Body of pancreas (tissue), 4 donors: ENCODE measurements around the gene MALT1. TPM values are rescaled to one million over a fixed set of nuclear protein-coding genes. Genes with fewer than 3 reads are reported as not detected.

Experiments
- ATAC-seq: fragments of 150-250 bp; one replicate; pipeline ENCODE4 v1.9.1; 2016
- DNase-seq, 4 donors: peaks; one replicate each; pipeline ENCODE4 v3.0.0-alpha.2; 2019
- H3K27ac ChIP-seq, 4 donors: fragments of 200-600 bp; sonication (generic); 1 replicate in 3 of 4; 2 replicates in 1 of 4; pipeline versions ENCODE4 v1.5.1 to v1.6.1; 2016 to 2019; ENCODE audit warnings: mild to moderate bottlenecking in 1 of 4, mixed read lengths in 1 of 4, moderate library complexity in 1 of 4
- H3K27me3 ChIP-seq, 2 donors: fragments of 200-600 bp; sonication (generic); one replicate each; pipeline ENCODE4 v1.6.0; 2016; ENCODE audit warnings: mild to moderate bottlenecking in 1 of 2
- H3K36me3 ChIP-seq, 2 donors: fragments of 200-600 bp; sonication (generic); replicated peaks in 1 of 2; 2 replicates each; pipeline ENCODE4 v1.5.1; 2016; ENCODE audit warnings: low read depth in 2 of 2; ENCODE audit not compliant: insufficient read depth in 1 of 2
- H3K4me1 ChIP-seq: fragments of 200-600 bp; sonication (generic); one replicate; pipeline ENCODE4 v1.6.0; 2016
- H3K4me3 ChIP-seq, 2 donors: fragments of 200-600 bp; sonication (generic); 1 replicate in 1 of 2; 2 replicates in 1 of 2; pipeline ENCODE4 v1.5.1; 2016 to 2019
- H3K9me3 ChIP-seq, 3 donors: fragments of 200-600 bp; sonication (generic); 1 replicate in 2 of 3; 2 replicates in 1 of 3; pipeline ENCODE4 v1.5.1; 2016
- CTCF ChIP-seq, 7 experiments: fragments of 450-650 bp in 4 of 7; fragments of 200-600 bp in 3 of 7; sonication (generic) in 3 of 7; IDR thresholded peaks; one replicate each; pipeline ENCODE4 v1.5.1; 2016 to 2019; ENCODE audit warnings: antibody characterized with exemption in 7 of 7
- POLR2A ChIP-seq, 3 donors: fragments of 450-650 bp; IDR thresholded peaks; one replicate each; pipeline ENCODE4 v1.6.1; 2016; ENCODE audit warnings: antibody characterized with exemption in 3 of 3, mild to moderate bottlenecking in 2 of 3
- WGBS, 2 donors: methylation state at CpG; one replicate each; pipeline ENCODE4 v1.1.5; 2017; 5-methylcytosine and 5-hydroxymethylcytosine counted together
- intact Hi-C: fragments of 100-400 bp; cut with DNase I; formaldehyde crosslinking; loops from one replicate; pipeline ENCODE4 v1.15.1; 2023
- total RNA-seq, 2 donors: library from RNA; depleted of rRNA; stranded (reverse); fragments of >200 nt; gene quantifications; one replicate each; pipeline ENCODE4 v1.1.0, GENCODE V29; 2016

MALT1 gene
- total RNA-seq, 2 donors from 2014 or later: 9.6 to 14.5 TPM

GRCh38 chr18:58714259-58714658 is 43.0 kb downstream of the MALT1 start:
- ATAC-seq (no peak), DNase-seq (no peak)
- Histone ChIP-seq H3K36me3 (no peaks in the 10 kb centered on the region), H3K4me3 (no peak overlapping the region), H3K27ac (no peak overlapping the region), H3K9me3 (no peaks in the 10 kb centered on the region), H3K27me3 (no peaks in the 10 kb centered on the region), H3K4me1 (no peaks in the 10 kb centered on the region)
- intact Hi-C loops: no loop called here
- WGBS, 2 donors: 91 to 98% methylated on average over 3 of the region's 3 CpGs
- TF ChIP-seq CTCF (IDR thresholded peaks at IDR 0.05) (no peak), POLR2A (IDR thresholded peaks at IDR 0.05) (no peak)

DNA sequence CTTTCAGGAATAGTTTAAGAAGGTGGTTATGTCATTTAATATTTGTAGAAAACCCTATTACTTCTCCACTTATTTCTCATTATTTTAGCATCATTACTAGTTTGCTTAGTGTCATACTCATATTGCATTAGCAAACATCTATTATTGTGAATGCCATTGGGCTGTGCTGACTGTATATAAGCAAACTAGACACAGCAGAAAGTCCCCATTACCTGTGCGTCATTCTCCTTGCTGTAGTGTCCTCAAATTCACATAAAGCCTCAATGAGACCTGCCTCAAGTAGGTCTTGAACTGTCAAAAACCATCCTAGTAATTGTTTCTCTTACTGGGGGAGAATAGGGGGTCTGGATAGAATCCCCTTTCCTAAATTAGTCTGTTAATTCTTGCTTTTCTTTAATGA is 43.6 kb downstream of the MALT1 start:
- Histone ChIP-seq H3K4me3 (no peak overlapping the region), H3K9me3 (no peaks in the 10 kb centered on the region), H3K4me1 (no peaks in the 10 kb centered on the region), H3K27me3 (no peaks in the 10 kb centered on the region), H3K27ac (no peak overlapping the region), H3K36me3 (no peaks in the 10 kb centered on the region)
- WGBS, 2 donors: 93 to 100% methylated on average over 1 of the region's 1 CpG
- DNase-seq (no peak), ATAC-seq (no peak)
- no peak for TF ChIP-seq POLR2A (IDR thresholded peaks at IDR 0.05)
- no peak for TF ChIP-seq CTCF (IDR thresholded peaks at IDR 0.05)
- intact Hi-C loops: no loop called here

GRCh38 chr18:58715540-58715939 is 44.3 kb downstream of the MALT1 start:
- Histone ChIP-seq H3K4me1 (no peaks in the 10 kb centered on the region), H3K36me3 (no peaks in the 10 kb centered on the region), H3K27ac (no peak overlapping the region), H3K27me3 (no peaks in the 10 kb centered on the region), H3K9me3 (no peaks in the 10 kb centered on the region), H3K4me3 (no peak overlapping the region)
- 69 to 86% methylated on average over 2 of the region's 2 CpGs for WGBS, 2 donors
- ATAC-seq (no peak), DNase-seq (no peak)
- TF ChIP-seq CTCF (IDR thresholded peaks at IDR 0.05) (no peak), POLR2A (IDR thresholded peaks at IDR 0.05) (no peak)
- intact Hi-C loops: no loop called here

DNA sequence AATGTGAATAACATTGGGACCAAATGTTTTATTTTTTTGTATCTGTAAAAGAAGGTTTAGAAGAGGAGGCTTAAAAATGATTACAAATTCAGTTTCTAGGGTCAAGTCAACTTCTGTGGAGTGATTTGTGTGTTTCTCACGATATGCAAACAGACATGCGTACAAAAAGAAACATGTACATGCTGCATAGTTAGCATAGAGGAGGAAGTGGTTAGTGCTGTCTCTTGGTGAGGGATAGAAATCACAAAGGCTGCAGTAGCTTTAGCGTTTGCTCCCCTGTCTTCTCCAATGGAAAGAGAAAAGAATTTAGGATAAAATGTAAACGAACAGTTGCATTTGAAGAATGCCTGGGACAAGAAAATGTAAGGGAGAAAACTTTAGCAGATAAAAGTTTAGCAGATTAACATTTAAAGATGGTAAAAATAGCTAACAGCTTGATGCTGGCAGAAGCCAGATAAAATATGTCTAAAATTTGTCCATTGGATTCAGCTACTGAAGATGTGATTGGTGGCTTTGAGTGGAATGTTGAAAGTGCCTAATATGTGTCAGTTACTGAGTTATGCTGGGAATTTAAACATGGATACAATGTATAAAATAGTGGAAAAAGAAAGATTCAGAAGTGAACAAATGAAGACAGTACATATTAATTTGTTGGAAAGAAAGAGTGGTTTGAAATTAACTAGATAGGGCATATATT is 44.9 kb downstream of the MALT1 start:
- Histone ChIP-seq H3K9me3 (no peaks in the 10 kb centered on the region), H3K27ac (no peak overlapping the region), H3K27me3 (no peaks in the 10 kb centered on the region), H3K4me1 (no peaks in the 10 kb centered on the region), H3K36me3 (no peaks in the 10 kb centered on the region), H3K4me3 (no peak overlapping the region)
- TF ChIP-seq POLR2A (IDR thresholded peaks at IDR 0.05) (no peak), CTCF (IDR thresholded peaks at IDR 0.05) (no peak)
- WGBS, 2 donors: 69 to 85% methylated on average over 4 of the region's 4 CpGs
- intact Hi-C loops: no loop called here
- DNase-seq (no peak), ATAC-seq (no peak)

GRCh38 chr18:58721566-58722239 is 50.4 kb downstream of the MALT1 start:
- Histone ChIP-seq H3K36me3 (no peaks in the 10 kb centered on the region), H3K27ac (no peak overlapping the region), H3K9me3 (no peaks in the 10 kb centered on the region), H3K27me3 (no peaks in the 10 kb centered on the region), H3K4me3 (no peak overlapping the region), H3K4me1 (no peaks in the 10 kb centered on the region)
- intact Hi-C loops: no loop called here
- 94 to 98% methylated on average over 9 of the region's 9 CpGs for WGBS, 2 donors
- ATAC-seq (no peak), DNase-seq (no peak)
- no peak for TF ChIP-seq POLR2A (IDR thresholded peaks at IDR 0.05)
- no peak for TF ChIP-seq CTCF (IDR thresholded peaks at IDR 0.05)
